SW 1271 (cell line): Measurements from ENCODE around the gene SYF2.
"Not testable (repeated sequence)": the region's sequence is repeated elsewhere in the genome, so short reads cannot be mapped to it uniquely, and the experiment has no call there.

ENCODE experiments used
- DNase-seq, 2 experiments: peaks; one replicate each; lab custom pipeline; 2025; lab: John Stamatoyannopoulos, UW

Gene SYF2

GRCh38 chr1:25206201-25206600 is 26.1 kb downstream of the SYF2 start:
- DNase-seq = no peak

GRCh38 chr1:25205786-25206185 is 26.5 kb downstream of the SYF2 start:
- no peak for DNase-seq

GRCh38 chr1:25204797-25205480 is 27.4 kb downstream of the SYF2 start:
- DNase-seq = peak in 1 of 2 experiments; percentile 44

GRCh38 chr1:25201006-25201405 is 31.3 kb downstream of the SYF2 start:
- DNase-seq = no peak

GRCh38 chr1:25199819-25200620 is 32.3 kb downstream of the SYF2 start:
- no peak for DNase-seq

GRCh38 chr1:25198663-25199252 is 33.5 kb downstream of the SYF2 start:
- DNase-seq = no peak

- no peak for DNase-seq
Observed at GRCh38 chr1:25197982-25198662, 34.2 kb downstream of the SYF2 start.

- DNase-seq = no peak
Observed at GRCh38 chr1:25197235-25197975, 34.9 kb downstream of the SYF2 start.

GRCh38 chr1:25196830-25197229 is 35.5 kb downstream of the SYF2 start:
- DNase-seq = no peak

GRCh38 chr1:25195835-25196234 is 36.5 kb downstream of the SYF2 start:
- DNase-seq = no peak

GRCh38 chr1:25194572-25195020 is 37.7 kb downstream of the SYF2 start:
- DNase-seq = no peak

GRCh38 chr1:25194054-25194453 is 38.2 kb downstream of the SYF2 start:
- DNase-seq = no peak

- DNase-seq = no peak
Observed at GRCh38 chr1:25193229-25193628, 39.1 kb downstream of the SYF2 start.

- DNase-seq = no peak
Observed at GRCh38 chr1:25192154-25192553, 40.1 kb downstream of the SYF2 start.

- DNase-seq = no peak
Observed at GRCh38 chr1:25190260-25190659, 42.0 kb downstream of the SYF2 start.

GRCh38 chr1:25187904-25188303 is 44.4 kb downstream of the SYF2 start:
- DNase-seq = not testable (repeated sequence)

GRCh38 chr1:25187077-25187476 is 45.2 kb downstream of the SYF2 start:
- DNase-seq = no peak

- no peak for DNase-seq
Observed at GRCh38 chr1:25186161-25187007, 45.9 kb downstream of the SYF2 start.

- no peak for DNase-seq
Observed at GRCh38 chr1:25185409-25186160, 46.7 kb downstream of the SYF2 start.
